ENCODE data around the gene CCL14.

The CCL14 gene

GRCh38 chr17:36027761-36028160 is 41.2 kb upstream of the CCL14 start:
- WGBS = 47% methylated on average over 3 of the region's 4 CpGs
- Histone ChIP-seq H3K27me3 (ENCODE audit: control insufficient read depth in 1 of 2, insufficient read depth in 1 of 2, low read length in 2 of 2) (peaks cover 10 to 35% of the 10 kb centered on the region in 2 experiments), H3K27ac (ENCODE audit: low read length, poor library complexity, severe bottlenecking) (no peak overlapping the region), H3K18ac (ENCODE audit: low read depth in 1 of 2, low read length in 2 of 2) (no peak overlapping the region), H3K4me2 (ENCODE audit: low read length, poor library complexity, severe bottlenecking) (no peak overlapping the region), H2BK12ac (ENCODE audit: low read length in 2 of 2) (no peak overlapping the region), H3K4me3 (ENCODE audit: insufficient read depth in 1 of 2, low read depth in 1 of 2, low read length in 2 of 2) (no peak overlapping the region), H4K8ac (ENCODE audit: low read length) (no peak overlapping the region), H3K36me3 (ENCODE audit: control insufficient read depth in 1 of 2, insufficient read depth in 2 of 2, low read depth in 1 of 2, low read length in 2 of 2) (no peaks in the 10 kb centered on the region), H2BK15ac (ENCODE audit: low read depth, poor library complexity, severe bottlenecking) (no peak overlapping the region), H2BK5ac (ENCODE audit: low read depth, low read length, poor library complexity, severe bottlenecking) (no peak overlapping the region), H3K4me1 (ENCODE audit: control insufficient read depth, insufficient read depth, low read depth, low read length) (no peaks in the 10 kb centered on the region), H3K9me3 (ENCODE audit: control insufficient read depth, low read length) (no peaks in the 10 kb centered on the region), H3K23ac (ENCODE audit: low read length in 2 of 2) (no peak overlapping the region), H4K91ac (ENCODE audit: low read length) (no peak overlapping the region), H3K9ac (ENCODE audit: low read length) (no peak overlapping the region), H3K79me1 (replicated peaks; ENCODE audit: low read length, poor library complexity, severe bottlenecking) (no peaks in the 10 kb centered on the region), H2BK120ac (ENCODE audit: low read depth, low read length) (no peak overlapping the region), H3K4ac (ENCODE audit: low read depth in 1 of 2, low read length in 2 of 2) (no peak overlapping the region), H3K14ac (ENCODE audit: low read length in 2 of 2) (no peak overlapping the region), H2AFZ (ENCODE audit: low read depth, low read length) (no peak overlapping the region), H2AK5ac (ENCODE audit: low read length, severe bottlenecking) (no peak overlapping the region)
- no peak for DNase-seq

- DNase-seq = no peak
- Histone ChIP-seq H3K9me3 (ENCODE audit: control insufficient read depth, low read length) (no peaks in the 10 kb centered on the region), H3K36me3 (ENCODE audit: control insufficient read depth in 1 of 2, insufficient read depth in 2 of 2, low read depth in 1 of 2, low read length in 2 of 2) (no peaks in the 10 kb centered on the region), H2AFZ (ENCODE audit: low read depth, low read length) (no peak overlapping the region), H3K9ac (ENCODE audit: low read length) (no peak overlapping the region), H2BK5ac (ENCODE audit: low read depth, low read length, poor library complexity, severe bottlenecking) (no peak overlapping the region), H3K14ac (ENCODE audit: low read length in 2 of 2) (no peak overlapping the region), H2BK15ac (ENCODE audit: low read depth, poor library complexity, severe bottlenecking) (no peak overlapping the region), H2BK120ac (ENCODE audit: low read depth, low read length) (no peak overlapping the region), H3K4me2 (ENCODE audit: low read length, poor library complexity, severe bottlenecking) (no peak overlapping the region), H3K27ac (ENCODE audit: low read length, poor library complexity, severe bottlenecking) (no peak overlapping the region), H3K79me1 (replicated peaks; ENCODE audit: low read length, poor library complexity, severe bottlenecking) (no peaks in the 10 kb centered on the region), H4K91ac (ENCODE audit: low read length) (no peak overlapping the region), H4K8ac (ENCODE audit: low read length) (no peak overlapping the region), H2AK5ac (ENCODE audit: low read length, severe bottlenecking) (no peak overlapping the region), H3K4me3 (ENCODE audit: insufficient read depth in 1 of 2, low read depth in 1 of 2, low read length in 2 of 2) (no peak overlapping the region), H3K23ac (ENCODE audit: low read length in 2 of 2) (no peak overlapping the region), H3K27me3 (ENCODE audit: control insufficient read depth in 1 of 2, insufficient read depth in 1 of 2, low read length in 2 of 2) (peaks cover 6 to 15% of the 10 kb centered on the region in 2 experiments), H3K18ac (ENCODE audit: low read depth in 1 of 2, low read length in 2 of 2) (no peak overlapping the region), H2BK12ac (ENCODE audit: low read length in 2 of 2) (no peak overlapping the region), H3K4ac (ENCODE audit: low read depth in 1 of 2, low read length in 2 of 2) (no peak overlapping the region), H3K4me1 (ENCODE audit: control insufficient read depth, insufficient read depth, low read depth, low read length) (no peaks in the 10 kb centered on the region)
- WGBS = 82% methylated on average over 6 of the region's 6 CpGs
Observed at GRCh38 chr17:36024106-36024869, 37.8 kb upstream of the CCL14 start.

GRCh38 chr17:36019423-36019822 is 32.9 kb upstream of the CCL14 start:
- H2BK12ac ChIP-seq (ENCODE audit: low read length in 2 of 2) = no peak overlapping the region
- H2AFZ ChIP-seq (ENCODE audit: low read depth, low read length) = no peak overlapping the region
- no peak overlapping the region for H4K91ac ChIP-seq (ENCODE audit: low read length)
- no peak overlapping the region for H3K4ac ChIP-seq (ENCODE audit: low read depth in 1 of 2, low read length in 2 of 2)
- H2AK5ac ChIP-seq (ENCODE audit: low read length, severe bottlenecking) = no peak overlapping the region
- H2BK5ac ChIP-seq (ENCODE audit: low read depth, low read length, poor library complexity, severe bottlenecking) = no peak overlapping the region
- H3K4me1 ChIP-seq (ENCODE audit: control insufficient read depth, insufficient read depth, low read depth, low read length) = no peaks in the 10 kb centered on the region
- H3K9ac ChIP-seq (ENCODE audit: low read length) = no peak overlapping the region
- no peaks in the 10 kb centered on the region for H3K79me1 ChIP-seq (replicated peaks; ENCODE audit: low read length, poor library complexity, severe bottlenecking)
- H2BK15ac ChIP-seq (ENCODE audit: low read depth, poor library complexity, severe bottlenecking) = no peak overlapping the region
- no peaks in the 10 kb centered on the region for H3K36me3 ChIP-seq (ENCODE audit: control insufficient read depth in 1 of 2, insufficient read depth in 2 of 2, low read depth in 1 of 2, low read length in 2 of 2)
- DNase-seq = no peak
- no peak overlapping the region for H3K23ac ChIP-seq (ENCODE audit: low read length in 2 of 2)
- peaks cover 1 to 26% of the 10 kb centered on the region in 2 experiments for H3K27me3 ChIP-seq (ENCODE audit: control insufficient read depth in 1 of 2, insufficient read depth in 1 of 2, low read length in 2 of 2)
- H4K8ac ChIP-seq (ENCODE audit: low read length) = no peak overlapping the region
- no peaks in the 10 kb centered on the region for H3K9me3 ChIP-seq (ENCODE audit: control insufficient read depth, low read length)
- H3K18ac ChIP-seq (ENCODE audit: low read depth in 1 of 2, low read length in 2 of 2) = no peak overlapping the region
- H3K27ac ChIP-seq (ENCODE audit: low read length, poor library complexity, severe bottlenecking) = no peak overlapping the region
- no peak overlapping the region for H3K4me3 ChIP-seq (ENCODE audit: insufficient read depth in 1 of 2, low read depth in 1 of 2, low read length in 2 of 2)
- no peak overlapping the region for H3K14ac ChIP-seq (ENCODE audit: low read length in 2 of 2)
- H3K4me2 ChIP-seq (ENCODE audit: low read length, poor library complexity, severe bottlenecking) = no peak overlapping the region
- 88% methylated on average over 2 of the region's 2 CpGs for WGBS
- H2BK120ac ChIP-seq (ENCODE audit: low read depth, low read length) = no peak overlapping the region

GRCh38 chr17:36017799-36018198 is 31.3 kb upstream of the CCL14 start, which contains the start of gene CCL23:
Gene CCL23 (minus strand): TSS chr17:36017972. CDS start chr17:36017897, 75 bp downstream.
- H2AK5ac ChIP-seq (ENCODE audit: low read length, severe bottlenecking) = no peak within 1 kb of the TSS
- H3K4me3 ChIP-seq (ENCODE audit: insufficient read depth in 1 of 2, low read depth in 1 of 2, low read length in 2 of 2) = no peak within 1 kb of the TSS
- H3K9ac ChIP-seq (ENCODE audit: low read length) = no peak within 1 kb of the TSS
- H3K14ac ChIP-seq (ENCODE audit: low read length in 2 of 2) = no peak within 1 kb of the TSS
- no peak within 1 kb of the TSS for H3K18ac ChIP-seq (ENCODE audit: low read depth in 1 of 2, low read length in 2 of 2)
- H4K8ac ChIP-seq (ENCODE audit: low read length) = no peak within 1 kb of the TSS
- no peak within 1 kb of the TSS for H2BK12ac ChIP-seq (ENCODE audit: low read length in 2 of 2)
- no peak within 1 kb of the TSS for H2AFZ ChIP-seq (ENCODE audit: low read depth, low read length)
- H3K4me2 ChIP-seq (ENCODE audit: low read length, poor library complexity, severe bottlenecking) = no peak within 1 kb of the TSS
- no peak for DNase-seq
- H4K91ac ChIP-seq (ENCODE audit: low read length) = no peak within 1 kb of the TSS
- H2BK5ac ChIP-seq (ENCODE audit: low read depth, low read length, poor library complexity, severe bottlenecking) = no peak within 1 kb of the TSS
- no peaks in the 10 kb centered on the region for H3K79me1 ChIP-seq (replicated peaks; ENCODE audit: low read length, poor library complexity, severe bottlenecking)
- no peak within 1 kb of the TSS for H3K23ac ChIP-seq (ENCODE audit: low read length in 2 of 2)
- no peak within 1 kb of the TSS for H3K27ac ChIP-seq (ENCODE audit: low read length, poor library complexity, severe bottlenecking)
- H3K4ac ChIP-seq (ENCODE audit: low read depth in 1 of 2, low read length in 2 of 2) = no peak within 1 kb of the TSS
- H3K9me3 ChIP-seq (ENCODE audit: control insufficient read depth, low read length) = no peaks in the 10 kb centered on the region
- H3K27me3 ChIP-seq (ENCODE audit: control insufficient read depth in 1 of 2, insufficient read depth in 1 of 2, low read length in 2 of 2) = peaks cover 0 to 34% of the 10 kb centered on the region in 2 experiments
- no peak within 1 kb of the TSS for H2BK120ac ChIP-seq (ENCODE audit: low read depth, low read length)
- WGBS = 28% methylated on average over 6 of the region's 6 CpGs
- no peak within 1 kb of the TSS for H2BK15ac ChIP-seq (ENCODE audit: low read depth, poor library complexity, severe bottlenecking)
- no peaks in the 10 kb centered on the region for H3K36me3 ChIP-seq (ENCODE audit: control insufficient read depth in 1 of 2, insufficient read depth in 2 of 2, low read depth in 1 of 2, low read length in 2 of 2)
- H3K4me1 ChIP-seq (ENCODE audit: control insufficient read depth, insufficient read depth, low read depth, low read length) = no peaks in the 10 kb centered on the region
